Measurements from ENCODE around the gene FHOD1. TPM values are rescaled to one million over a fixed set of nuclear protein-coding genes. Genes with fewer than 3 reads are reported as not detected.

The FHOD1 gene
- total and polyA plus RNA-seq, 2 of the 13 experiments (the other 11 are each of a cell fraction or from before 2014, with no cell fraction given) = 20.0 to 20.8 TPM

DNA sequence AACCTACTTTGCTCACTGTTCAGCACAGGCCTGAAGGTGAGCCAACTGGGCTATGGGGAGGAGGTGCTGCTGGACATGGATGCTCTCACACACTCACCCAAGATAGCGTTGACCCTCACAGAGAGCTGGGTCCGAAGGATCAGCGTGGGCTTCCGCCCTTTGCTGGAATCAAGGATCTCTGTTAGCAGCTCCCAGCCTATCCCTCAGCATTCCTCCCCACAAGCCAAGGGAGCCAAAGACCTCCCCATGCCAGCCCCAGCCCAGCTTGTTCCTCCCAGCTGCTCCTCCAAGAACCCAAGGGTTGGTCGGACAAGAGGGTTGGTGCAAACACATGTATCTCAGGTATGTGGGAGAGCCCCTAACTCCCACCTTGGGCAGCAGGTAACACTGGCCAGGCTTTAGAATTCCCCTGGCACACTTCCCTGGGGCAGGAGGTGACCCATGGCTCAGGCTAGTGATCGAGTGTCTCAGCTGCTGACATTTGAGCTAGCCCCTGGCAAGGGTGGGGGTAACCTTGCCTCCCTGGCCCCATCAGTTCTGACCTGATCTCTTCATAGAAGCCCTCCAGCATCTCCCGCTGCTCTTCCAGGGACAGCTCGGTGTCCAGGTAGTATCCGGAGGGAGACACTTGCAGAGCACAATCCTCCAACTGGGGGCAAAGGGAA, 8.3 kb downstream of the FHOD1 start (continued):
- TF ChIP-seq, protein P1, sequence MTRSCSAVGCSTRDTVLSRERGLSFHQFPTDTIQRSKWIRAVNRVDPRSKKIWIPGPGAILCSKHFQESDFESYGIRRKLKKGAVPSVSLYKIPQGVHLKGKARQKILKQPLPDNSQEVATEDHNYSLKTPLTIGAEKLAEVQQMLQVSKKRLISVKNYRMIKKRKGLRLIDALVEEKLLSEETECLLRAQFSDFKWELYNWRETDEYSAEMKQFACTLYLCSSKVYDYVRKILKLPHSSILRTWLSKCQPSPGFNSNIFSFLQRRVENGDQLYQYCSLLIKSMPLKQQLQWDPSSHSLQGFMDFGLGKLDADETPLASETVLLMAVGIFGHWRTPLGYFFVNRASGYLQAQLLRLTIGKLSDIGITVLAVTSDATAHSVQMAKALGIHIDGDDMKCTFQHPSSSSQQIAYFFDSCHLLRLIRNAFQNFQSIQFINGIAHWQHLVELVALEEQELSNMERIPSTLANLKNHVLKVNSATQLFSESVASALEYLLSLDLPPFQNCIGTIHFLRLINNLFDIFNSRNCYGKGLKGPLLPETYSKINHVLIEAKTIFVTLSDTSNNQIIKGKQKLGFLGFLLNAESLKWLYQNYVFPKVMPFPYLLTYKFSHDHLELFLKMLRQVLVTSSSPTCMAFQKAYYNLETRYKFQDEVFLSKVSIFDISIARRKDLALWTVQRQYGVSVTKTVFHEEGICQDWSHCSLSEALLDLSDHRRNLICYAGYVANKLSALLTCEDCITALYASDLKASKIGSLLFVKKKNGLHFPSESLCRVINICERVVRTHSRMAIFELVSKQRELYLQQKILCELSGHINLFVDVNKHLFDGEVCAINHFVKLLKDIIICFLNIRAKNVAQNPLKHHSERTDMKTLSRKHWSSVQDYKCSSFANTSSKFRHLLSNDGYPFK (CRISPR knock-in tag; IDR thresholded peaks at IDR 0.05; ENCODE audit: borderline replicate concordance) = no peak
- TF ChIP-seq SMAD3 (CRISPR knock-in tag; IDR thresholded peaks at IDR 0.05) = no peak
- no peak for TF ChIP-seq ATF7 (IDR thresholded peaks at IDR 0.05)
- no peak for TF ChIP-seq ATF7 (CRISPR knock-in tag; IDR thresholded peaks at IDR 0.05)

- no peak overlapping the region for H3K9ac ChIP-seq (ENCODE audit: insufficient read depth, low read depth, low read length)
- WGBS (ENCODE audit: low lambda C conversion rate) = 97% methylated on average over 3 of the region's 3 CpGs
- BruUV-seq (replicated peaks) = no TSS peak
- ChIA-PET CTCF (ENCODE audit: low intra/inter-chr PET ratio, low total read pairs) (no interaction called here), POLR2A (interaction anchor here (0.6 to 1.4 kb wide), 3 partner anchors 9 to 30 kb away, joined by 3 to 4 read pairs (median 3); partner anchors contain the start of genes FHOD1 and TMEM208)
- intact Hi-C loops (cut with micrococcal nuclease; ENCODE audit: unreplicated experiment) (no loop called here), in situ Hi-C loops (cut with HindIII; ENCODE audit: extremely low pct_ligation_motif_present, low pct_unique_long_range_greater_than_20kb) (no loop called here)
- H3K36me3 ChIP-seq (replicated peaks in 1 of 2; ENCODE audit: control insufficient read depth in 1 of 2, insufficient read depth in 2 of 2, low read length in 2 of 2) = peaks cover 30 to 45% of the 10 kb centered on the region in 2 experiments
- no peaks in the 10 kb centered on the region for H3K27me3 ChIP-seq (ENCODE audit: control insufficient read depth in 1 of 2, insufficient read depth in 2 of 2, low read length in 2 of 2)
- no peak overlapping the region for H2AFZ ChIP-seq (ENCODE audit: low read length)
- H3K4me2 ChIP-seq (ENCODE audit: low read depth, low read length) = no peak overlapping the region
- DNase-seq (ENCODE audit: low spot score) (no peak), ATAC-seq (no peak), FAIRE-seq (no peak)
- no peak overlapping the region for H3K27ac ChIP-seq (ENCODE audit: extremely low read length, insufficient read depth, low read length)
- no peak overlapping the region for H3K4me3 ChIP-seq (replicated peaks in 1 of 3; ENCODE audit: insufficient read depth in 1 of 3, low read depth in 2 of 3, low read length in 3 of 3)
- H3K4me1 ChIP-seq (ENCODE audit: insufficient read depth, low read length) = peaks cover 21% of the 10 kb centered on the region
- no peaks in the 10 kb centered on the region for H3K9me3 ChIP-seq (ENCODE audit: low read length)
- H3K79me2 ChIP-seq (ENCODE audit: insufficient read depth, low read length) = no peaks in the 10 kb centered on the region
- no peaks in the 10 kb centered on the region for H4K20me1 ChIP-seq (ENCODE audit: insufficient read depth, low read length)
- TF ChIP-seq ZNF33A (CRISPR knock-in tag; IDR thresholded peaks at IDR 0.05; ENCODE audit: borderline replicate concordance) (no peak), TAF15 (IDR thresholded peaks at IDR 0.05; ENCODE audit: low read depth, low read length, poor library complexity, severe bottlenecking) (no peak), NR2C2 (CRISPR knock-in tag; IDR thresholded peaks at IDR 0.05; ENCODE audit: borderline replicate concordance) (no peak), ZNF646 (CRISPR knock-in tag; IDR thresholded peaks at IDR 0.05) (no peak), ZNF770 (CRISPR knock-in tag; IDR thresholded peaks at IDR 0.05) (no peak), KAT8 (CRISPR knock-in tag; IDR thresholded peaks at IDR 0.05) (no peak), SP2 (CRISPR knock-in tag; IDR thresholded peaks at IDR 0.05) (no peak)
These were observed 9.1 kb downstream of the FHOD1 start for GRCh38 chr16:67238278-67238575.
